ENCODE measurements around the gene CHCHD6.

CHCHD6 gene

DNA sequence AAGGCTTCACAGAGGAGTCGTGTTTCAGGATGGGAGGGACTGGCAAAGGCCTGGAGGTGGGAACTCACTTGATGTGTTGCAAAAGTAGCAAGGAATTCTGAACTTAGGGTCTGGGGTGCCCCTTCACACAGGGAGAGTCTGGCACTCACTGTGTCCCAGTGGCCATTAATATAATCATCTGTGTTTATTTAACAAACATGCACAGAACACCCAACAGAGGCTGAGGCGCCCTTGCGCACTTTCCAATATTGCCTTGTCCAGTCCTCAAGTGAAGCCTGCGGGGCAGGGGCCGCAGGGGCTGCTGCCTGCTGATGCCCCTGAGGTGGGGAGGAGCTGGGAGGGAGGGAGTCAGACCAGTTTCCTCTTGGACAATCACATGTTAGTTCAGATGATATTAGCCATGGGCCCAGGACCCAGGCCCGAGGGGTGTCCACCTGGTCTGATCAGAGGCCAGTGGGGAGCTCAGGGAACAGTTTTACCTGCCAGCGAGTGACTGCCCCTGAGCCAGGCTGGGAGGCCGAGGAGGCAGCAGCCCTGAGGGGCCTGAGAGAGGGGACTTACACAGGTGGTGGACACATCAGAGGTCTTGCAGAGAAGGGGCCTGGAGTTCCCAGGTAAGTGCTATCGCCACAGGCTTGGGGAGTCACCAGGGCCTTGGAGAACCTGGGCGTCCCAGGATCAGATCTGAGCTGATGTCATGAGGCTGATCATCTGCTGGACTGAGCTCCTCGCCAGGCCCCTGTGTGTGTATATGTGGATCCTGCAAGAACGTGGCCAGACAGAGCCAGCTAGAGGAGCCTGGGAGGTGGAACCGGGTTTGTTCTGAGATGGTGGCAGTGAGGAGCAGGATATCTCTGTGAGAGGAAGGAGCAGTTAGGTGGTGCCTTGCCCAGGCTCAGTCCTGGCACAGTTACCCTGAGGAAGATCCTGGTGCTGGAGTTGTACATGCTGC, 35.3 kb upstream of the CHCHD6 start:
- DNase-seq, result no peak

GRCh38 chr3:126671521-126671920, 32.5 kb upstream of the CHCHD6 start:
- no peak for DNase-seq

GRCh38 chr3:126672340-126672739, 31.7 kb upstream of the CHCHD6 start:
- DNase-seq, result no peak

DNA sequence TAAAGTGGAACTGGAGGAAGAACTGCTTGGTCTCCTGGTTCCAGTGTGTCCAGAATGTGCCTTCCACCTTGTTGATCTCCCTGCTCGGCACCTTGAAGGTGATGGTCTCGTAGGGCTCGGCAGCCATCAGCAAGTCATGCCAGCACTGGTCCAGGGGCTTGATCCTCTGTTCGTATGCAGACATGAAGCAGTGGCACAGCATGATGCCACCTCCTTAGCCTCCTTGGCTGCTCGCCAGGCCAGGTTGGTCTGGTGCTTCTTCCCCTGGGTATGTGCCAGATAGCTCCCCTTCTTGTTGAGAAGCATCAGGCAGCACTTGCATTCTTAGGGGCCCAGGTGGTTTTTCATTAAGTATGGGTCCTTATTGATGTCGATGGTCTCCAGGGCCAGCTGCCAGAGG, 31.3 kb upstream of the CHCHD6 start:
- no peak for DNase-seq

- DNase-seq, result no peak
Observed at GRCh38 chr3:126676919-126677705, 26.9 kb upstream of the CHCHD6 start.

DNA sequence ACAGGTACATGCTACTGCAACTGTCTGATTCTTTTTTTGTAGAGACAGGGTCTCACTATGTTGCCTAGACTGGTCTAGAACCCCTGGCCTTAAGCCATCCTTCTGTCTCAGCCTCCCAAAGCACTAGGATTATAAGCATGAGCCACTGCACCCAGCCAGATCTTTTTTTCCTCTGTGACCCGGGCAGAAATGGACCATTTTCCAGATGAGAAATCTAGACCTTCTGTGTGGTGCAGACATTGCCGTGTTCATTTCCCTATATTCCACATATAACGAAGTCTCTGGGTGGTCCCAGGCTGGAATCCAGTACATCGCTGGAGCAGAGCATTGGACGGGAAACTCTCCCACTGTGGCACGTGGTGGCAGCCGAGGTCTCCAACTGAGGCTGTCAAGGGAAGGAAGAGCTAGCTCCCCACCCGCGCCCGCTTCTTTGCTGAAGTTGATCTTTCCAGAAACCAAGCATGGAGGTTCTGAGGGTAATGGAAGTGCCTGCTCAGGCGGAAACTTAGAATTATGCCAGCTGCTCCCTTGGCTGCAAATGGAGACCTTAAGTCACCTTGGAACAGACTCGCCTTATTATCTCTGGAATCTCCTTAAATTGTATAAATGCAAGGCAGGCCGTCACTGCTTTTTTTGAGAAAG, 26.1 kb upstream of the CHCHD6 start:
- no peak for DNase-seq

- no peak for DNase-seq
Observed at GRCh38 chr3:126678693-126679317, 25.2 kb upstream of the CHCHD6 start.

- peak; percentile 65 for DNase-seq
Observed at GRCh38 chr3:126679318-126679751, 24.7 kb upstream of the CHCHD6 start.

DNA sequence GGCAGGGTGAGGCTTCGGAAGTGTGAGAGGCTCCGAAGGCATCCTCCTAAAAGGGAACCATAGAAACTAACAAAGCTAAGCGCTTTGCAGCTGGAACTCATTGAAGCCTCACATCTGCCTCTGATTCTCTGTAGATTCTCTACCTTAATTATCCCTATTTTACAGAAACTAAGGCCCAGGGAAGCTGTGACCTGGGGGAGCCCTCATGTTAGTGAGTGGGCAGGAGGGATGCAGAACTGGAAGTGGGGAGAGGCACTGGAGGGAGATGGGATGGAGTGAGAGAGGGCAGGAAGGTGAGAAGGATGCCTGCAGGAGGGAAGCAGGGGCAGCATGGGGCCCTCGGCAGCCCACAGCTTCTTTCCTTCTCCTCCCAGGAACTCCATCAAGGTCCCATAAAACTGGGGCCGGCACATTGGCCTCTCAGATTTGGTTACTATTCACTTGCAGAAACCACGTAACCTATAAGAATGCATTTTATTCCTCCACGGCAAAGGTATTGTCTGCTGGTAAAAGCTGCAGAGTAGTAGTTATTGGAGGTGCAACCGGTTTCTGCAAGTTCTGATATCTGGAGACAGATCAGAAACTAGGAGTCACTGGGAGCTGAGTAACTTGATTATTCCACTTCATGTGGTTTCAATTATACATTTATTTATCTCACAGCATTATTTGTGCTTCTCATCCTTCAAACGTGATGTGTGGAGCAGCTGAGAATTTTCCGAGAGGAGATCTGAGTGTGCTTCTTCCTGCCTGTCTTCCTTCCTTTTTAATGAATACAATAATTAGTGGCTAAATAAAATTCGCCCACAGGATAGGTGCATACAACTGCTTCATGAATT, 24.0 kb upstream of the CHCHD6 start:
- no peak for DNase-seq

DNA sequence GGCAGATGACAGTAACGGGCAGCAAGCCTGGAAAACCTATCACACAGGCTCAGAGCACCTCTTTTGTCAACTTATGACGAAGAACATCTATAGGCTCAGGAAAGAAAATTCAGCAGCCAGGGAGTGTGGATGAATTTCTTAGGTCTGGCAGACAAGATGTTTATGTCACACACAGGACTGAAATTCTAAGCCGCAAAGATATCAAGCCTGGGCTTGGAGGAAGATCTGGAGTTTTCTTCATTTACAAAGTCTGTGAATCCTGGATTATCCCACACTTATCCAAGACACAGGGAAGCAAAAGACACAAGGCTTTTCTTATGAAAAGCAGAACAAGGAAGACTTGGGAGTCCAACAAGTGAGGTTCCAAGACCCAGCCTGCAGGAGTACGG, 23.4 kb upstream of the CHCHD6 start:
- no peak for DNase-seq

- no peak for DNase-seq
Observed at GRCh38 chr3:126682009-126682408, 22.0 kb upstream of the CHCHD6 start.

GRCh38 chr3:126683069-126683468, 21.0 kb upstream of the CHCHD6 start:
- DNase-seq, result no peak

- no peak for DNase-seq
Observed at GRCh38 chr3:126684218-126684751, 19.8 kb upstream of the CHCHD6 start.

- DNase-seq, result no peak
Observed at GRCh38 chr3:126685021-126685420, 19.0 kb upstream of the CHCHD6 start.

DNA sequence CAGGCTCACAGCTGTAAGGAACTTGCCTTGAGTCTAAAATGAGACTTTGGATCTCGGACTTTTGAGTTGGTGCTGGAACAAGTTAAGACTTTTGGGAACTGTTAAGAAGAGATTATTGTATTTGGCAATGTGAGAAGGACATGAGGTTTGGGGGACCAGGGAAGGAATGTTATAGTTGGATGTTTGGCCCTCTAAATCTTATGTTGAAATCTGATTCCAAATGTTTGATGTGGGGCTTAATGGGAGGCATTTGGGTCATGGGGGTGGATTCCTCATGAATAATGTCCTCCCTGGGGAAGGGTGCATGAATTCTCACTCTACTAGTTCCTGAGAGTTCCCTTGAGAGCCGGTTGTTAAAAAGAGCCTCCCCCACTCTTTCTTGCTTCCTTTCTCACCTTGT, 18.5 kb upstream of the CHCHD6 start:
- no peak for DNase-seq

DNA sequence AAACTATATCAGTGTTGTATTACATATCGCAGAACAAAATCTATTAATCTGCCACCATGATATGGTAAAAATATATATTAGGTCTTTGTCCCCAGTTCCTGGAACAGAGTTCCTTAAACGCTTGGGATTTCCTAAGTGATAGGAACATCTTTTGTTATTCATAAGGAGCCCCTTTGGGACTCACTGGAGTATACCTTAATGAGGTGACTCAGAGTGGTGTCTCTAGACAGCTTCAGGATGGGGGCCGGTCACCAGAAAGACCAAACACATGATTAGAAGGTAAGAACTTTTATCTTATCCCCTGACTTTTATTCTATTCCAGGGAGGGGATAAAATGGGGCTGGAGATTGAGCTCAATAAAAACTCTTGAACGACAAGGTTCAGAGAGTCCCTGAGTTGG, 12.3 kb upstream of the CHCHD6 start:
- DNase-seq, result no peak

GRCh38 chr3:126692858-126693257, 11.2 kb upstream of the CHCHD6 start:
- DNase-seq, result no peak

DNA sequence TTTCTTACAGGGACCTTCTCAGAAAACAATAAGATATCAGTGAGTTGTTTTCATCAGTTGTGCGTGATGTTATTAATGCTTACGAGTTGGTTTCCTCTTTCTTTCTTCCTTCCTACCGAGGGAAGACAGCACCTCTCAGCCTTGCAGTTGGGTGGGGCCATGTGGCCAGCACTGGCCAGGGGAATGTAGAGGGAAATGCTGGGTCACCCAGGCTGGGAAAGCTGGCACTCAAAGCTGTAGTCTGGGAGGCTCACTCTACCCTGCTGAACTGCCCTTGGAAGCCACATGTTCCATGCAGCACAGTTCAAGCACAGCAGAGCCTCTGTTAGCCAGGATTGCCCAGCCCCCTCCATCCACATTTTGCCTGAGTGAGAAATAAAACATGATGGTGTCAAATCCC, 10.1 kb upstream of the CHCHD6 start:
- DNase-seq, result no peak

- no peak for DNase-seq
Observed at GRCh38 chr3:126696701-126697267, 7.3 kb upstream of the CHCHD6 start.

GRCh38 chr3:126699011-126699410, 5.0 kb upstream of the CHCHD6 start:
- DNase-seq, result no peak

GRCh38 chr3:126704494-126705214, 614 bp downstream of the CHCHD6 start:
- no peak for DNase-seq

All from T1000 (cell line).